HG03196 (cell line): ENCODE data around the gene DCUN1D4.

Experiments used
- ATAC-seq: cut with Tn5 transposase; IDR thresholded peaks from one replicate; pipeline ENCODE4 v1.9.1; 2021; ENCODE audit not compliant: unreplicated experiment

DCUN1D4 gene

GRCh38 chr4:51853027-51853682 is 10.2 kb downstream of the DCUN1D4 start:
- ATAC-seq, result no peak

GRCh38 chr4:51855270-51855669 is 12.3 kb downstream of the DCUN1D4 start:
- ATAC-seq, result no peak

GRCh38 chr4:51855751-51856150 is 12.8 kb downstream of the DCUN1D4 start:
- no peak for ATAC-seq

GRCh38 chr4:51858605-51859202 is 15.8 kb downstream of the DCUN1D4 start:
- no peak for ATAC-seq

GRCh38 chr4:51859476-51860031 is 16.6 kb downstream of the DCUN1D4 start:
- ATAC-seq, result no peak

- no peak for ATAC-seq
Observed at GRCh38 chr4:51862199-51862598, 19.2 kb downstream of the DCUN1D4 start.

GRCh38 chr4:51862781-51863180 is 19.8 kb downstream of the DCUN1D4 start:
- no peak for ATAC-seq

GRCh38 chr4:51865717-51866116 is 22.8 kb downstream of the DCUN1D4 start:
- no peak for ATAC-seq

- no peak for ATAC-seq
Observed at GRCh38 chr4:51866835-51867234, 23.9 kb downstream of the DCUN1D4 start.

GRCh38 chr4:51867689-51868448 is 24.9 kb downstream of the DCUN1D4 start:
- ATAC-seq, result no peak

- no peak for ATAC-seq
Observed at GRCh38 chr4:51868449-51868847, 25.5 kb downstream of the DCUN1D4 start.

- no peak for ATAC-seq
Observed at GRCh38 chr4:51870441-51871188, 27.7 kb downstream of the DCUN1D4 start.

- no peak for ATAC-seq
Observed at GRCh38 chr4:51872283-51872997, 29.5 kb downstream of the DCUN1D4 start.

- ATAC-seq, result no peak
Observed at GRCh38 chr4:51874551-51874950, 31.6 kb downstream of the DCUN1D4 start.

- ATAC-seq, result no peak
Observed at GRCh38 chr4:51878431-51878830, 35.5 kb downstream of the DCUN1D4 start.

GRCh38 chr4:51880016-51880915 is 37.3 kb downstream of the DCUN1D4 start:
- ATAC-seq, result no peak

GRCh38 chr4:51884055-51884454 is 41.1 kb downstream of the DCUN1D4 start:
- ATAC-seq, result no peak

GRCh38 chr4:51884606-51885005 is 41.7 kb downstream of the DCUN1D4 start:
- ATAC-seq, result no peak

GRCh38 chr4:51885363-51885762 is 42.4 kb downstream of the DCUN1D4 start:
- ATAC-seq, result no peak

GRCh38 chr4:51890760-51891159 is 47.8 kb downstream of the DCUN1D4 start:
- ATAC-seq, result no peak
